Activated CD4-positive, alpha-beta T cell treated with anti-CD3 and anti-CD28 coated beads for 36 hours (primary cell): Measurements from ENCODE around the gene PATE1. TPM values are rescaled to one million over a fixed set of nuclear protein-coding genes. Genes with fewer than 3 reads are reported as not detected.
"Not testable (repeated sequence)": the region's sequence is repeated elsewhere in the genome, so short reads cannot be mapped to it uniquely, and the experiment has no call there.

Experiments
- ATAC-seq: fragments of 200-7000 bp; cut with Tn5 transposase; one replicate; pipeline ENCODE4 v1.10.0; 2021; ENCODE audit warnings: mild to moderate bottlenecking, moderate library complexity
- CTCF ChIA-PET: fragments of 350-600 bp; sonication (Branson Sonifier 250); formaldehyde crosslinking; loops from one replicate; lab custom pipeline; 2021; ENCODE audit warnings: antibody characterized with exemption; lab: Charles Lee
- POLR2A ChIA-PET: fragments of 350-600 bp; sonication (Branson Sonifier 250); formaldehyde crosslinking; loops from one replicate; lab custom pipeline; 2021; ENCODE audit warnings: antibody characterized with exemption, inconsistent platforms; lab: Charles Lee
- DNase-seq: peaks from one replicate; pipeline ENCODE4 v3.0.0-alpha.2; 2020
- H3K27ac Mint-ChIP-seq: one replicate; pipeline ENCODE4 v1.8.0; 2021; ENCODE audit warnings: mixed read lengths
- H3K27me3 Mint-ChIP-seq: one replicate; pipeline ENCODE4 v1.8.0; 2021; ENCODE audit warnings: mixed read lengths
- H3K36me3 Mint-ChIP-seq: one replicate; pipeline ENCODE4 v1.8.0; 2021; ENCODE audit warnings: low read depth, mixed read lengths
- H3K4me1 Mint-ChIP-seq: one replicate; pipeline ENCODE4 v1.8.0; 2021; ENCODE audit warnings: mixed read lengths
- H3K4me3 Mint-ChIP-seq: one replicate; pipeline ENCODE4 v1.8.0; 2021; ENCODE audit warnings: mild to moderate bottlenecking, moderate library complexity, mixed read lengths
- H3K9me3 Mint-ChIP-seq: one replicate; pipeline ENCODE4 v1.8.0; 2021; ENCODE audit warnings: low read depth, mixed read lengths
- intact Hi-C, 2 experiments: fragments of 100-400 bp; cut with DNase I in 1 of 2; cut with micrococcal nuclease in 1 of 2; formaldehyde crosslinking; loops; one replicate each; pipeline versions ENCODE4 v1.14.2 to v1.15.1; 2022 to 2024; cut with DNase I, micrococcal nuclease
- total RNA-seq, 2 experiments: library from RNA; stranded (reverse); gene quantifications; one replicate each; pipeline ENCODE4 v1.2.3, GENCODE V29; 2021

The PATE1 gene, protein sequence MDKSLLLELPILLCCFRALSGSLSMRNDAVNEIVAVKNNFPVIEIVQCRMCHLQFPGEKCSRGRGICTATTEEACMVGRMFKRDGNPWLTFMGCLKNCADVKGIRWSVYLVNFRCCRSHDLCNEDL
- not detected for total RNA-seq

DNA sequence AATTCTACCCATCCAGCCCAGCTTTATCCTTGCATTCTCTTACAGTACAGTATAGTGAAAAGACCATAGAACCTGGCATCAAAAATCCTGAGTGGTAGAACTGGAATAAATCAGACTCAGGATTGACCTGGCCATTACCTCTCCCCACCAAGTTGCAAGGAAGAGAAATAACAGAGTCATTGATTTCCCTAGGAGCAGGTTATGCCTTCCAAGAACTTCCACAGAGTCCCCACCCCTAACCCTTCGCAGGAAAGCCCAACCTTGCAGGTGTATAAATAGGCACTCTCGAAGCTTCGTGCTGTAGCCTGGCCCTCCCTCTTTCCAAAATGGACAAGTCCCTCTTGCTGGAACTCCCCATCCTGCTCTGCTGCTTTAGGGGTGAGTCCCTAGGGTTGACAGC, at the start of gene PATE1:
TSS of gene PATE1 (plus strand) at position 301 of the 400 bp plus-strand sequence. CDS start at position 327, 26 bp downstream.
- Mint-ChIP-seq H3K9me3 (no peaks in the 10 kb centered on the region), H3K4me1 (no peaks in the 10 kb centered on the region), H3K4me3 (no peak within 1 kb of the TSS), H3K27me3 (peaks cover 8% of the 10 kb centered on the region), H3K36me3 (no peaks in the 10 kb centered on the region), H3K27ac (no peak within 1 kb of the TSS)
- DNase-seq (no peak), ATAC-seq (no peak)
- intact Hi-C loops = no loop called here
- POLR2A ChIA-PET = no interaction called here
- CTCF ChIA-PET = no interaction called here

DNA sequence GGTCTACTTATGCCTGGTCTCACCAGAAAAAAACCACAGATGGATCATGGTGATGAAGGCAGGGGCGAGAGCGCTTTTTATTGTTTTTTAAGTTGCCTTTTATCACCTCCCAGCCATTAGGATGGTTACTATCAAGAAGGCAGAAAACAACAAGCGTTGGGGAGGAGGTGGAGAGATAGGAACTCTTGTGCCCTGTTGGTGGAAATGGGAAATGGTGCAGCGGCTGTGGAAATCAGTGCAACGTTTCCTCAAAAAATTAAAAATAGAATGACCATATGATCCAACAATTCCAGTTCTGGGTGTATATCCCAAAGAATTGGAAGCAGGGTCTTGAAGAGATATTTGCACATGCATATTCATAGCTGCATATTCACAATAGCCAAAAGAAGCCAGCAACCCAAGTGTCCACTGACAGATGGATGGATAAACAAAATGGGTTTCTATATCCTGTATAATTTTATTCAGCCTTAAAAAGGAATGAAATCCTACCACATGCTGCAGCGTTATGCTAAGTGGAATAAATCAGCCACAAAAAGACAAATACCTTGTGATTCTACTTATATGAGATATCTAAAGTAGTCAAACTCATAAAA, 45.0 kb upstream of the PATE1 start:
- H3K27ac Mint-ChIP-seq = no peak overlapping the region
- no peak for DNase-seq
- peaks cover 11% of the 10 kb centered on the region for H3K27me3 Mint-ChIP-seq
- no peaks in the 10 kb centered on the region for H3K4me1 Mint-ChIP-seq
- intact Hi-C loops = no loop called here
- no peaks in the 10 kb centered on the region for H3K36me3 Mint-ChIP-seq
- ATAC-seq = no peak
- no peaks in the 10 kb centered on the region for H3K9me3 Mint-ChIP-seq
- H3K4me3 Mint-ChIP-seq = no peak overlapping the region
- CTCF ChIA-PET = no interaction called here
- POLR2A ChIA-PET = no interaction called here

DNA sequence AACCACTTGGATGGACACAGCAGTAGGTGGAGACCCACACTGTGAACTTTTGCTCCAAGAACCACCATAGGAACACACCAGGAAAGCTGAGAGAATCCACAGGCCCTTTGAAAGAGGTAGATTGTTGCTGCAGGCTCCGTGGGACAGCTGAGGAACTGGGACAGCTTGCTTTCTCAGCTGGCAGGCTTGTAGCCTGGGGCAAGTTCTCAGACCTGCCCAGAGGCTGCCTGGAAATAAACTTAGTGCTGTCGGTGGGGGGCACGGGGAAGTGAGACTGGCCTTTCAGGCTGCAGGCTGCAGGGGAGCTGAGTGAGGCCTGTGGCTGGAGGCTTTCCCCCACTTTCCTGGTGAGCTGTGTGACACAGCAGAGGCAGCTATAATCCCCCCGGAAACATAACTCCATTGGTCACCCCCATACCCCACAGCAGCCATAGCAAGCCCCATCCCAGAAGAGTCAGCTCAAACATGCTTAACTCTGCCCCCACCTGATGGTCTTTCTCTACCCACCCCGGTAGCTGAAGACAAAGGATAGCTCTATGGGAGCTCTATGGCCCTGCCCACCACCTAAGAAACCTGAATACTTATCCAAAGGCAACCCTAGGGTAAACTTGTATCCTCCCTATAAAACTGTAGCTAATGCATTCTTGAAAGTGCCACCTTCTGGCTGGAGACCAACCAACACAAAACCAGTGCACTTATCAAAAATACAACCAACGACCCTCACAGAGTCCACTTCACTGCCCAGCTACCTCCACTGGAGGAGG, 44.0 kb upstream of the PATE1 start:
- H3K36me3 Mint-ChIP-seq = no peaks in the 10 kb centered on the region
- ATAC-seq (no peak), DNase-seq (no peak)
- POLR2A ChIA-PET = no interaction called here
- H3K27me3 Mint-ChIP-seq = peaks cover 17% of the 10 kb centered on the region
- H3K9me3 Mint-ChIP-seq = no peaks in the 10 kb centered on the region
- no peak overlapping the region for H3K27ac Mint-ChIP-seq
- CTCF ChIA-PET = no interaction called here
- H3K4me1 Mint-ChIP-seq = no peaks in the 10 kb centered on the region
- intact Hi-C loops = no loop called here
- no peak overlapping the region for H3K4me3 Mint-ChIP-seq

DNA sequence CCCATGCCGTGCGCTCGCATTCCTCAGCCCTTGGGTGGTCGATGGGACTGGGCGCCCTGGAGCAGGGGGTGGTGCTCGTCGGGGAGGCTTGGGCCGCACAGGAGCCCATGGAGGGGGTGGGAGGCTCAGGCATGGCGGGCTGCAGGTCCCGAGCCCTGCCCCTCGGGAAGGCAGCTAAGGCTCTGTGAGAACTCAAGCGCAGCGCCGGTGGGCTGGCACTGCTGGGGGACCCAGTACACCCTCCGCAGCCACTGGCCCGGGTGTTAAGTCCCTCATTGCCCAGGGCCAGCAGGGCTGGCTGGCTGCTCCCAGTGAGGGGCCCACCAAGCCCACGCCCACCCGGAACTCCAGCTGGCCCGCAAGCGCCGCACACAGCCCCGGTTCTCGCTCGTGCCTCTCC, 41.4 kb upstream of the PATE1 start:
- H3K4me1 Mint-ChIP-seq, DNase-seq, POLR2A ChIA-PET, H3K4me3 Mint-ChIP-seq, H3K9me3 Mint-ChIP-seq, ATAC-seq, H3K36me3 Mint-ChIP-seq, H3K27ac Mint-ChIP-seq, intact Hi-C loops: not testable (repeated sequence)
- CTCF ChIA-PET = interaction anchor here (0.6 kb wide), 1 partner anchor 172 kb away, joined by 3 read pairs; no protein-coding TSS in a partner anchor
- H3K27me3 Mint-ChIP-seq = peaks cover 20% of the 10 kb centered on the region

DNA sequence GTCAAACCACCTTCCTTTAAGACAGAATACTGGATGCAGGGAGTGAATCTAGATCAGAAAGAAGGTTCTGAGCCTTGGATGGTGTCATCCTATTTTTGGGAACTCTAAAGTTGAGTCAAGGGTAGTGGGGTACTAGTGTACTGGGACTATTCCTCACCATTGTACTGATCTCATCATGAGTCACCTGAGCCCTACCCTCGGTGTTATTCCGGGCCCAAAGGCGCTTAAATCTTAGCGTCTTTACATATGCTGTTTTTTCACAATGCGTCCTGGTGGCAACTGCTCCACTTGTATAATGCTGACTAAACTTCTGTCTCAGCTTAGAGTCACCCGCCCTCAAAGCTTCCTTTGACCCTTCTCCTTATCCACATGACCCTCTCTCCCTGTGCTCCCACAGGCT, 25.3 kb upstream of the PATE1 start:
- H3K27ac Mint-ChIP-seq = no peak overlapping the region
- no peaks in the 10 kb centered on the region for H3K4me1 Mint-ChIP-seq
- CTCF ChIA-PET = interaction anchor here (0.6 kb wide), 1 partner anchor 10 kb away, joined by 3 read pairs; no protein-coding TSS in a partner anchor
- POLR2A ChIA-PET = no interaction called here
- no peaks in the 10 kb centered on the region for H3K36me3 Mint-ChIP-seq
- DNase-seq = no peak
- H3K4me3 Mint-ChIP-seq = no peak overlapping the region
- peaks cover 20% of the 10 kb centered on the region for H3K27me3 Mint-ChIP-seq
- no peaks in the 10 kb centered on the region for H3K9me3 Mint-ChIP-seq
- intact Hi-C loops = no loop called here
- no peak for ATAC-seq

DNA sequence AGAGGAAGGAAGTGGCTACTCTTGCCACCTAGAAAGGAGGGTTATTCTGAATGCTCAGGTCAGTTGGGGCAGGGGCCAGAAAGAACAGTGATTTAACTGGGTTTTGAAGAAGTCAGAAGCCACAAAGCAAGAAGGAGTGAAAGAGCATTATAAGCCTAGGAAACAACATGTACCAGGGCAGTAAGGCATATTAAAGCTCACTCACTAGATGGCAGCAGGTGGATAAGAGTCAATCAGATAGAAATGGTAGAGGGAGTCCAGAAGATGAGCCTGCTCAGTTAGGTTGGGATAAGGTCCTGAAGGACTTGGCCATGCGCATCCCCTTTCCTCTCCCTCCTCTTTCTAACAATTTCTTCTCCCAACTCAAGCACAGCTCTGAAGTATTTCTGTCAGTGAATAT, 22.0 kb upstream of the PATE1 start:
- no peaks in the 10 kb centered on the region for H3K9me3 Mint-ChIP-seq
- CTCF ChIA-PET = interaction anchor here (0.8 to 1.2 kb wide), 3 partner anchors 10 to 151 kb away, joined by 3 to 4 read pairs (median 3); no protein-coding TSS in a partner anchor

DNA sequence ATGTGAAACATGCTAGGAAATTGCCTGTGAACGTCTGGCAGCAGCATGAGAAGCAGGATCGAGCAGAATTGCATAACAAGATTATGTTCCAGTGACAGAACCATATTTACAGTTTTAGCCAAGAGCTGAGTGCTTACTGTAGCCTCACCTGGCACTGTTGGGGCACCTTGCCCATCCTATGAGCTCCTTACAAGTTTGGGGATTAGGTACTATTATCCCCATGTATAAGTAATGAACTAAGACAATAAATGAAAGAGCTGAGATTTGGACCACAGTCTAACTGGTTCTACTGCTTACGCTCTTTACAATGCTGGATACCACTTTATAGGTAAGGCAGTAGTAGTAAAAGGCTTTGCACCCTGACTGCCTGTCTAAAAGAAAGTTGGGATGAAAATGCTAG, 17.1 kb upstream of the PATE1 start:
- H3K27me3 Mint-ChIP-seq = peaks cover 19% of the 10 kb centered on the region
- H3K27ac Mint-ChIP-seq = no peak overlapping the region
- intact Hi-C loops = no loop called here
- no peak overlapping the region for H3K4me3 Mint-ChIP-seq
- ChIA-PET POLR2A (no interaction called here), CTCF (interaction anchor here (1.0 to 1.3 kb wide), 2 partner anchors 9 to 587 kb away, joined by 3 read pairs; no protein-coding TSS in a partner anchor)
- H3K4me1 Mint-ChIP-seq = no peaks in the 10 kb centered on the region
- DNase-seq = no peak
- ATAC-seq = no peak
- H3K9me3 Mint-ChIP-seq = no peaks in the 10 kb centered on the region
- H3K36me3 Mint-ChIP-seq = no peaks in the 10 kb centered on the region

More for the DNA sequence above, 22.0 kb upstream of the PATE1 start:
- POLR2A ChIA-PET = no interaction called here
- Mint-ChIP-seq H3K4me3 (no peak overlapping the region), H3K27ac (no peak overlapping the region), H3K27me3 (peaks cover 19% of the 10 kb centered on the region), H3K4me1 (no peaks in the 10 kb centered on the region), H3K36me3 (no peaks in the 10 kb centered on the region)
- ATAC-seq = no peak
- intact Hi-C loops = loop anchor here (1.0 kb wide), 1 partner anchor 150 kb away; no protein-coding TSS in a partner anchor
- no peak for DNase-seq

DNA sequence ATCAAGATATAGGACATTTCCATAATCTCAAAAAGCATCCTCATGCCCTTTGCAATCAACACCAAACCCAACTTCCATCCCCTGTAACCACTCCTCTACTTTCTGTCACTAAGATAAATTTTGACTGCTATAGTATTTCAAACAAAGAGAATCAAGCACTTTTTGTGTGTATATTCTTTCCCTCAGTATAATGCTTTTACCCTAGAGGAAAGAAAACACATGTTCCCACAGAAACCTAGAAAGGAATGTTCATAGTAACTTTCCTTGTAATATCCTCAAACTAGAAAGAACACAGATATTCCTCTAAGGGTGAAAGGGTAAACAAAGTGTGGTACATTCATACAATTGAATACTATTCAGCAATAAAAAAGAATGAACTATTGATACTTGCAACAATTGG, 5.5 kb upstream of the PATE1 start:
- Mint-ChIP-seq H3K4me1 (no peaks in the 10 kb centered on the region), H3K4me3 (no peak overlapping the region), H3K9me3 (peaks cover 2% of the 10 kb centered on the region), H3K36me3 (no peaks in the 10 kb centered on the region), H3K27me3 (peaks cover 7% of the 10 kb centered on the region), H3K27ac (no peak overlapping the region)
- intact Hi-C loops = no loop called here
- ChIA-PET POLR2A (no interaction called here), CTCF (no interaction called here)
- ATAC-seq (no peak), DNase-seq (no peak)

DNA sequence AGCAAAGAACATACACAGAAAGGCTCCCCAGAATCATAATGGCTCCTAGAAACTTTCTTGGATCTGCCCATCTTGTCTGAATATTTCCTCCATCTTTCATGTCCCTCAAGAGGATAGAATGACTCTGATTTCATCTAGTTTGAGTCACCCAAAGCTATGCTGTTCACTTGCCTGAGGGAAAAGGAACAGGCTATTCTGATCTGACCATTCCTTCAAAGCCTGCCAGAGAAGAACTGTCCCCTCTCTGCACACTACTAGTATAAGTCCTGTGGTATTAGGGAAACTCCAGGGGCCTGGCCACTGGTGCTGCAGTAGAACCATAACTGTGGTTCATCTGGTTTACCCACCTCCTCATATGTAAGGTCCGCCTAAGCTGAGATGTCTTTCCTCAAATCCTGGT, 2.4 kb upstream of the PATE1 start:
- Mint-ChIP-seq H3K4me3 (no peak overlapping the region), H3K9me3 (no peaks in the 10 kb centered on the region), H3K27me3 (peaks cover 5% of the 10 kb centered on the region), H3K4me1 (no peaks in the 10 kb centered on the region), H3K27ac (no peak overlapping the region), H3K36me3 (no peaks in the 10 kb centered on the region)
- intact Hi-C loops = no loop called here
- POLR2A ChIA-PET = no interaction called here
- ATAC-seq = no peak
- CTCF ChIA-PET = no interaction called here
- no peak for DNase-seq

DNA sequence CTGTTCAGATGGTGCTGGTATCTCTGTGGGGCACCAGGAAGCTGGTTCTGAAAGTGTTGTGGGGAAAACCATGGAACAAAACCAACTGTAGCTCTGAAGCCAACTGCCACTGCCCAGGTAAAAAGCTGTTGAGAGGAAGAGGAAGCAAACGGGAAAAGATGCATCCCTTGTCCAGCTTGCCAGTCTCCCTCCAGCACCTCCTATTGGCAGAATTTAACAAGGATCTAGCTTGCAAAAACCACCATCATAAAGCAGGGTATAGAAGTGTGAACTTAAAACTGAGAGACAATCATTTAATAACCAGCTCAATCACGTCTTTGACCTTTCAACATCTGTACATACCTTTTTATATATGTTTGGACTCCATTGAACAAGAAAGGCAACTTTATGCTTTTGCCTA, 4.5 kb downstream of the PATE1 start:
- Mint-ChIP-seq H3K27me3 (peaks cover 17% of the 10 kb centered on the region), H3K9me3 (no peaks in the 10 kb centered on the region), H3K4me1 (no peaks in the 10 kb centered on the region), H3K36me3 (no peaks in the 10 kb centered on the region), H3K4me3 (no peak overlapping the region), H3K27ac (no peak overlapping the region)
- DNase-seq = no peak
- ChIA-PET CTCF (interaction anchor here (0.7 kb wide), 1 partner anchor 20 kb away, joined by 3 read pairs; no protein-coding TSS in a partner anchor), POLR2A (no interaction called here)
- intact Hi-C loops = no loop called here
- ATAC-seq = no peak

DNA sequence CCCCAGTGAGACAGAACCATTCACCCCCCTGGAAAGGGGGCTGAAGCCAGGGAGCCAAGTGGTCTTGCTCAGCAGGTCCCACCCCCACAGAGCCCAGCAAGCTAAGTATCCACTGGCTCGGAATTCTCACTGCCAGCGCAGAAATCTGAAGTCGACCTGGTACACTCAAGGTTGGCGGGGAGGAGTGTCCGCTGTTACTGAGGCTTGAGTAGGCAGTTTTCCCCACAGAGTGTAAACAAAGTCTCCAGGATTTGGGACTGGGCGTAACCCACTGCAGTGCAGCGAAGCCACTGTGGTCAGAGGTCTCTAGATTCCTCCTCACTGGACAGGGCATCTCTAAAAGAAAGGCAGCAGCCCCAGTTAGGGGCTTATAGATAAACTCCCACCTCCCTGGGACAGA, 10.0 kb downstream of the PATE1 start:
- Mint-ChIP-seq H3K4me3 (no peak overlapping the region), H3K27ac (no peak overlapping the region), H3K4me1 (no peaks in the 10 kb centered on the region), H3K27me3 (peaks cover 25% of the 10 kb centered on the region), H3K36me3 (no peaks in the 10 kb centered on the region), H3K9me3 (peaks cover 5% of the 10 kb centered on the region)
- POLR2A ChIA-PET = no interaction called here
- intact Hi-C loops = no loop called here
- no peak for ATAC-seq
- CTCF ChIA-PET = no interaction called here
- no peak for DNase-seq

DNA sequence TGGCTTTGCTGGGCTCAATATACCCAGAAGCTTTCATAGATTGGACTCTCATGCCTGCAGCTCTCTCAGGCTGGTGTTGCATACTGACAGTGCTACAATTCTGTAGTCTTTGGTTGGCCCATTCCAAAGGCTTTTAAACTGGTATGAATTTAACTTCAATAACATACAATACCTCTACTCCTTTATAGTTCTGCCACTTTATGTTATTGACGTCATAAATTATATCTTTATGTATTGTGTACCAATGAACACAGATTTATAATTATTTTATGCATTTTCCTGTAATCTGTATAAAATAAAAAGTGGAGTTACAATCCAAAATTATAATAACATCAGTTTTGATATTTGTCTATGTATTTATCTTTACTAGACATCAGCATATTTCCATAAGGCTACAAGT, 16.4 kb downstream of the PATE1 start:
- Mint-ChIP-seq H3K9me3 (peaks cover 5% of the 10 kb centered on the region), H3K36me3 (no peaks in the 10 kb centered on the region), H3K4me3 (no peak overlapping the region), H3K27me3 (peaks cover 18% of the 10 kb centered on the region), H3K27ac (no peak overlapping the region), H3K4me1 (no peaks in the 10 kb centered on the region)
- POLR2A ChIA-PET = no interaction called here
- DNase-seq = no peak
- no peak for ATAC-seq
- intact Hi-C loops = no loop called here
- CTCF ChIA-PET = no interaction called here
